ENCODE measurements around the gene EFCAB6.

DNA sequence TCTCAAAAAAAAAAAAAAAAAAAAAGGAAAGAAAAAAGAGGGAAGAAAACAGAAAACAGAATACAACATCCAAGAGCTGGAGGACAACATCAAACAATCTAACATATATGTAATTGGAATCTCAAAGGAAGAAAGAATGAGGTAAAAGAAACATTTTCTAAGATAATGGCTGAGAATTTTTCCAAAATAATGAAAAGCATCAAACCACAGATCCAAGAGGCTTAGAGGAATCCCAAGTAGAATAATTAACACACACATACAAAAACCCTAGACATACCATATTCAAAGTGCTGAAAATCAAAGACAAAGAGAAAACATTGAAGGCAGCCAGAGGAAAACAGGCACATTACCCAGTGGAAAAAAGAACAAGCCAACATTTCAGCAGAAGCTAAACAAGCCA lies 45.3 kb upstream of the EFCAB6 start:
- no peak for TF ChIP-seq SMC3 (IDR thresholded peaks at IDR 0.05; ENCODE audit: low read depth, low read length)
- TF ChIP-seq POLR2A (IDR thresholded peaks at IDR 0.05; ENCODE audit: low read depth, low read length) = no peak
- no peak for TF ChIP-seq NFE2L2 (IDR thresholded peaks at IDR 0.05; ENCODE audit: low read depth, low read length)
- TF ChIP-seq CTCF (conservative IDR thresholded peaks at IDR 0.05; ENCODE audit: low read depth, low read length) = no peak
- TF ChIP-seq MAZ (IDR thresholded peaks at IDR 0.05; ENCODE audit: borderline replicate concordance, low read depth, low read length) = no peak
- TF ChIP-seq RFX5 (IDR thresholded peaks at IDR 0.05; ENCODE audit: low read depth, low read length) = no peak
- TF ChIP-seq USF2 (IDR thresholded peaks at IDR 0.05; ENCODE audit: low read depth, low read length) = no peak
- no peak for TF ChIP-seq RCOR1 (IDR thresholded peaks at IDR 0.05; ENCODE audit: insufficient replicate concordance, low read length)
- no peak for TF ChIP-seq MXI1 (IDR thresholded peaks at IDR 0.05; ENCODE audit: borderline replicate concordance, low read depth, low read length)
- TF ChIP-seq CEBPB (IDR thresholded peaks at IDR 0.05; ENCODE audit: low read depth, low read length) = no peak
